ENCODE results near the gene DDX54. TPM values are rescaled to one million over a fixed set of nuclear protein-coding genes. Genes with fewer than 3 reads are reported as not detected.

Gene DDX54
- total RNA-seq, 1 experiment from 2014 or later: 80.1 TPM

DNA sequence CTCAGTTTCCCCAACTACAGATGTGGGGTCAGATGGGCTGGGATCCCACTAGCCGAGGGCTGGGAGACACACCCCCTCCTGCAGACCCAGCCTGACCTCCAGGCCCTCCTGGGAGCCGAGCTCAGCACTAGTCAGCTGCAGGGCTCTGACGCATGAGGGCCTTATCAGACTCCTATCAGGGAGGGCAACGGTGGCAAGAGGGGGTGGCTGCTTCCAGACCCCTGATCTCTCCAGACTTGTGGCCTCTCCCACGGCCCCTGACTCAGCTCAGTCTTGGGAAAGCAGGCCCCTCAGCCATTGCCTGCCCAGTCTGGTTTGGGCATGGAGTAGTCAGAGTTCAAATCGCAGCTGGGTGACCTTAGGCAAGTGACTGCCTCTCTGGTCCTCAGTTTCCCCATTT is 52.2 kb downstream of the DDX54 start:
- no peaks in the 10 kb centered on the region for H3K27me3 ChIP-seq (ENCODE audit: insufficient read depth, low read depth)
- peak overlapping the region; percentile 90; the same call in 1 of the 2 replicates for H3K4me2 ChIP-seq
- CTCF ChIA-PET: no interaction called here
- no peak overlapping the region for H3K27ac ChIP-seq
- peaks cover 15% of the 10 kb centered on the region for H3K79me2 ChIP-seq (ENCODE audit: low read depth)
- no TSS peak for BruUV-seq (replicated peaks)
- no peak overlapping the region for H3K4me3 ChIP-seq
- no peaks in the 10 kb centered on the region for H3K36me3 ChIP-seq (ENCODE audit: low read depth)
- peaks cover 23% of the 10 kb centered on the region for H3F3A ChIP-seq (ENCODE audit: insufficient read depth, low read depth)
- DNase-seq: no peak
- intact Hi-C loops (cut with micrococcal nuclease; ENCODE audit: unreplicated experiment): no loop called here
- no peaks in the 10 kb centered on the region for H3K9me2 ChIP-seq (ENCODE audit: insufficient read depth)
- H3K4me1 ChIP-seq (replicated peaks; ENCODE audit: insufficient read depth): peaks cover 38% of the 10 kb centered on the region
- no peaks in the 10 kb centered on the region for H3K9me3 ChIP-seq (ENCODE audit: insufficient read depth, low read depth)
- no peak overlapping the region for H2AFZ ChIP-seq
- no peak for TF ChIP-seq CTCF (conservative IDR thresholded peaks at IDR 0.05)
- no peak for TF ChIP-seq EZH2 (IDR thresholded peaks at IDR 0.05; ENCODE audit: low read depth)
- POLR2A ChIA-PET (ENCODE audit: unreplicated experiment): interaction anchor here (0.5 kb wide), 1 partner anchor 11 kb away, joined by 6 read pairs; no protein-coding TSS in a partner anchor
- no peaks in the 10 kb centered on the region; the same call in 1 of the 2 replicates for H4K20me1 ChIP-seq (ENCODE audit: insufficient read depth)

- Histone ChIP-seq H3K4me1 (replicated peaks; ENCODE audit: insufficient read depth) (peaks cover 25% of the 10 kb centered on the region), H3K79me2 (ENCODE audit: low read depth) (peaks cover 15% of the 10 kb centered on the region), H2AFZ (no peak overlapping the region), H3K27ac (no peak overlapping the region), H3K36me3 (ENCODE audit: low read depth) (no peaks in the 10 kb centered on the region), H3K9me2 (ENCODE audit: insufficient read depth) (no peaks in the 10 kb centered on the region), H3F3A (ENCODE audit: insufficient read depth, low read depth) (peaks cover 8% of the 10 kb centered on the region), H3K27me3 (ENCODE audit: insufficient read depth, low read depth) (no peaks in the 10 kb centered on the region), H3K4me2 (no peak overlapping the region), H3K9me3 (ENCODE audit: insufficient read depth, low read depth) (no peaks in the 10 kb centered on the region), H3K4me3 (no peak overlapping the region), H4K20me1 (ENCODE audit: insufficient read depth) (no peaks in the 10 kb centered on the region; the same call in 1 of the 2 replicates)
- POLR2A ChIA-PET (ENCODE audit: unreplicated experiment): no interaction called here
- no peak for DNase-seq
- CTCF ChIA-PET: no interaction called here
- intact Hi-C loops (cut with micrococcal nuclease; ENCODE audit: unreplicated experiment): no loop called here
- no TSS peak for BruUV-seq (replicated peaks)
- TF ChIP-seq EZH2 (IDR thresholded peaks at IDR 0.05; ENCODE audit: low read depth) (no peak), CTCF (conservative IDR thresholded peaks at IDR 0.05) (no peak)
Measured at GRCh38 chr12:113131556-113131955, 53.7 kb downstream of the DDX54 start.

DNA sequence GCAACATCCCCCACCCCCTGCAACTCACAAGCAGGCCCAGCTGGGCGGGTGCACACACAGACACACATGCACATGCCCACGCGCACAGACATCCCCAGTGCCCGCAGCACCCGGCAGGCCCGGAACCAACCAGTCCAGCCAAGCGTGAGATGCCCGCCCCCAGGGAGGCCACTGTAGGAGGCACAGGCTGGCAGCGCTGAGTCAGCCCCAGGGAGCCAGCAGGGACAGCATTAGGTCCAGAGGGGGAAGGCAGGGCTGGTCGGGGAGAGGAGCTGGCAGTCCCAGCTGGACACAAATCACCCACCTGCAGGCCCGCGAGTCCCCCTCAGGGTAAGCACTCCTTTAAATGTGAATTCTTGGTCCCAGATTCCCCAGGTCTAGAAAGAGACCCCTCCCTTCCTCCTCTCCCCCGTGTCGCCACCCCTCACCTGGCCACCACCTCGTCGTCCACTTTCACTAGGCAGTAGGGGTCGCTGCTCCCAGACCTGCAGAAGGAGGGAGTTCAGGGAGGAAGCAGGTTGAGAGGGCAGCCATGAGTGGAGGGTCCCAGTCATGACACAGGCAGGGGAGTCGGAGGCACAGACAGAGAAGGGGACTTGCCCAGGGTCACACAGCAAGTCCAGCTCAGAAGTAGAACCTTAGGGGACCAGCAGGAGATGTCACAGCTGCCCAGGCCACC is 54.7 kb downstream of the DDX54 start:
- no TSS peak for BruUV-seq (replicated peaks)
- CTCF ChIA-PET: interaction anchor here (0.6 kb wide), 1 partner anchor 9 kb away, joined by 4 read pairs; no protein-coding TSS in a partner anchor
- POLR2A ChIA-PET (ENCODE audit: unreplicated experiment): no interaction called here
- H3K36me3 ChIP-seq (ENCODE audit: low read depth): no peaks in the 10 kb centered on the region
- TF ChIP-seq CTCF (conservative IDR thresholded peaks at IDR 0.05) (no peak), EZH2 (IDR thresholded peaks at IDR 0.05; ENCODE audit: low read depth) (no peak)
- no peak overlapping the region for H3K4me3 ChIP-seq
- no peaks in the 10 kb centered on the region for H3K9me2 ChIP-seq (ENCODE audit: insufficient read depth)
- H3K79me2 ChIP-seq (ENCODE audit: low read depth): peaks cover 15% of the 10 kb centered on the region
- H3K9me3 ChIP-seq (ENCODE audit: insufficient read depth, low read depth): no peaks in the 10 kb centered on the region
- H3K4me2 ChIP-seq: no peak overlapping the region
- H3K4me1 ChIP-seq (replicated peaks; ENCODE audit: insufficient read depth): peaks cover 17% of the 10 kb centered on the region
- peak in 1 of 2 experiments; percentile 27 for DNase-seq
- H3K27me3 ChIP-seq (ENCODE audit: insufficient read depth, low read depth): no peaks in the 10 kb centered on the region
- no peak overlapping the region for H2AFZ ChIP-seq
- no peaks in the 10 kb centered on the region for H3F3A ChIP-seq (ENCODE audit: insufficient read depth, low read depth)
- intact Hi-C loops (cut with micrococcal nuclease; ENCODE audit: unreplicated experiment): no loop called here
- H4K20me1 ChIP-seq (ENCODE audit: insufficient read depth): no peaks in the 10 kb centered on the region; the same call in 1 of the 2 replicates
- H3K27ac ChIP-seq: no peak overlapping the region

All from PC-9 (cell line).